ENCODE data around the gene SCML2.

The SCML2 gene

DNA sequence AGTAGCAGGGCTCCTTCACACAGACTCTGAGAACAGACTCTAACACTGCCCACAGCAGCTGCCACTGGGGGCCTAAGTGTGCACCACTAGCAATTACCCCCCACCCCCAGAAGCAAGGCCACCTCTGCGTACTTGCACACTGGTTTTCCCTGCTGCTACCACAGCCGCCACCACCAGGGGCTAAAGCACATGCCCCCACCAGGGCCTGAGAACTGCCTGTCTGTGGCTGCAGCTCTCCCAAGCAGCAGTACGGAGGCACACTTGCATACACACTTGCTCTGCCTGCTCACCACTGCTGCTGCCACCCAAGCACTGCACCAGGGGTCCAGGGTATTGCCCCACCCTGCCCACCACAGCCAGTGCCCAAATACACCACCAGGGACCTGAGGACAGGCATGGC lies 59.6 kb downstream of the SCML2 start:
- no peak for DNase-seq (ENCODE audit: extremely low read depth, low read depth)
- TF ChIP-seq, protein P1, sequence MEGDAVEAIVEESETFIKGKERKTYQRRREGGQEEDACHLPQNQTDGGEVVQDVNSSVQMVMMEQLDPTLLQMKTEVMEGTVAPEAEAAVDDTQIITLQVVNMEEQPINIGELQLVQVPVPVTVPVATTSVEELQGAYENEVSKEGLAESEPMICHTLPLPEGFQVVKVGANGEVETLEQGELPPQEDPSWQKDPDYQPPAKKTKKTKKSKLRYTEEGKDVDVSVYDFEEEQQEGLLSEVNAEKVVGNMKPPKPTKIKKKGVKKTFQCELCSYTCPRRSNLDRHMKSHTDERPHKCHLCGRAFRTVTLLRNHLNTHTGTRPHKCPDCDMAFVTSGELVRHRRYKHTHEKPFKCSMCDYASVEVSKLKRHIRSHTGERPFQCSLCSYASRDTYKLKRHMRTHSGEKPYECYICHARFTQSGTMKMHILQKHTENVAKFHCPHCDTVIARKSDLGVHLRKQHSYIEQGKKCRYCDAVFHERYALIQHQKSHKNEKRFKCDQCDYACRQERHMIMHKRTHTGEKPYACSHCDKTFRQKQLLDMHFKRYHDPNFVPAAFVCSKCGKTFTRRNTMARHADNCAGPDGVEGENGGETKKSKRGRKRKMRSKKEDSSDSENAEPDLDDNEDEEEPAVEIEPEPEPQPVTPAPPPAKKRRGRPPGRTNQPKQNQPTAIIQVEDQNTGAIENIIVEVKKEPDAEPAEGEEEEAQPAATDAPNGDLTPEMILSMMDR (IDR thresholded peaks at IDR 0.05; ENCODE audit: low read depth, low read length, missing control alignments): no peak
- H3K4me3 ChIP-seq (replicated peaks; ENCODE audit: low read depth, low read length): no peak overlapping the region

DNA sequence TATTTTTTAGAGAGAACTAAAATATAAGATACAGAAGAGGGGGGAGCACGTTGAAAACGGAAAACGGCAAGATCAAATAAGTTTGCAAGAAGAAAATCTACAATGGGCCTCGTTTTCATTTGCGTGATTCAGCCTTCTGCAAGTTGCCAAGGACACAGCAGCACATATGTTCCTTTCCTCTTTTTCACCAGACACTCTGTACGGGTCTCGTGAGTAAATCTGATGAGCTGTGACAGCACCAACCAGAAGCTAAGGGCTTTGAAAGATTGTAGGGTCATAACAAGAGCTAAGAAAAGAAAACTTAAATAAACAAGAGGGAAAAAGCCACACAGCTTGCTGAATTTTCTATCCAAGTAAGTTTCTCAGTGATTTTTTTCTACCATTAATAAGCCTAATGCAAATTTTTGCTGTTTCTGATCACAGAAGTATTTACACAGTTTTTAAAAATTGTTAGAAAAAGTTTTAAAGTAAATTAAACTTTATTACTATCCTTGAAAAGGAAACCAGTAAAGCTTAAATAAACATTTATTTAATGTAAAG lies 63.4 kb downstream of the SCML2 start:
- H3K4me3 ChIP-seq (replicated peaks; ENCODE audit: low read depth, low read length): no peak overlapping the region
- TF ChIP-seq, protein P1 (IDR thresholded peaks at IDR 0.05; ENCODE audit: low read depth, low read length, missing control alignments): no peak
- DNase-seq (ENCODE audit: extremely low read depth, low read depth): peak; percentile 5

DNA sequence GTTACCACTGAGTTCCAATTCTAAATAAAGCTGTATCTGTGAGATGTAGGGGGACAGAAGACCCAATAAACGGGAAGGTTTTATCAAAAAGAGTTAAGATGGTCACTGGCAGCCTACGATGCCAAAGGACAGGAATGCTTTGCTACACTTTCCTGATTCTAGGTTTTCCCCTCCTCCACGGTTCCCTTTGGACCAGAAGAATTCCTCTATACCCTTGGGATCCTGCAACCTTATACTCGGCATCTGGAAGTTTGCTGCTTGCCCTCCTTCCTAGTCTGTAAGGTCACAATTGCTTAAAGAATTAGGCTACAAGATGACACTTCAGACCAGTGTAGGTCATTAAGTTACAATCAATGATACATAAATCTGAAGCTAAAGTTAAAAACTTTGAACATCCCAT lies 64.3 kb downstream of the SCML2 start:
- TF ChIP-seq, protein P1 (IDR thresholded peaks at IDR 0.05; ENCODE audit: low read depth, low read length, missing control alignments): no peak
- H3K4me3 ChIP-seq (replicated peaks; ENCODE audit: low read depth, low read length): no peak overlapping the region
- no peak for DNase-seq (ENCODE audit: extremely low read depth, low read depth)

DNA sequence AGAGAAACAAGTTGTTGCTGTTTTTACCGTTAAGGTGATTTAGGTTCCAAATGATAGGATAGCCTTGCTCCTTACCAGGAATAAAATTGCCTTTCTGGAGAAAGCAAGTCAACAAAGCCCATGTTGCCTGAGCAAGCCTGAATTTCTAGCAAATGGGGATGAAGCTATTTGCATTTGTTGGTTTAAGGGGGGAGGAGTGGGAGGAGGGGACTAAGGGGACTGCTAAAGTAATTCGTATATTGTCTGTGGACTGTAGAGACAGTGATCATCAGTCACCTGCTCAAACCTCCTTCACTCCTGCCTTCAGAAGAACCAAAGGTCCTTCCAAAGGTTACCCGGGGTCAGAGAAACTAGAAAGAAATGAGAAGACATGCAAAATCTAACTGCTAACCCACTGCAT lies 65.8 kb downstream of the SCML2 start:
- no peak for DNase-seq (ENCODE audit: extremely low read depth, low read depth)
- no peak overlapping the region for H3K4me3 ChIP-seq (replicated peaks; ENCODE audit: low read depth, low read length)
- TF ChIP-seq, protein P1 (IDR thresholded peaks at IDR 0.05; ENCODE audit: low read depth, low read length, missing control alignments): no peak

DNA sequence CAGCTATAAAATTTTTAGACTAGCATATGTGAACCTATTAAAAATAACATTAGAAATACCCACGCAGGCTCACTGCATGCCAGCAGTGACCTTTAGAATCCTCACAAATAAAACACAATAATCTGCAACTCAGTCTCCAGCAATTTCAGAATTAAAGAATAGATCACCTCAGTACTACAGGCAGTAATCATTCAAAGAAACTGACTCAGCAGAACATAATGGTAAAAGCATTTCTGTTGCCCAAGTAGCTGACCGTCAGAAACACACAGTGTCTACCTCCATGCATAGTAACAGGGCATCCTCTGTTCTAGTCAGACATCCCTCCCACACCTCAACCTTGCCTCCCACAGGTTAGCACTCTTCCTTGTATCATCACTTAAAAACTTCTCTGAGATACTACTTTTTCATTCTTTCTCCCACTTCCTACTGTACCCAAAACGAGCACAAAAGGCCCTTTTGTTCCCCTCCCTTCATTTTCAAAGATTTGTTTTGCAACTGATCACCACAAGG lies 68.1 kb downstream of the SCML2 start:
- H3K4me3 ChIP-seq (replicated peaks; ENCODE audit: low read depth, low read length): no peak overlapping the region
- TF ChIP-seq, protein P1 (IDR thresholded peaks at IDR 0.05; ENCODE audit: low read depth, low read length, missing control alignments): no peak
- DNase-seq (ENCODE audit: extremely low read depth, low read depth): no peak

DNA sequence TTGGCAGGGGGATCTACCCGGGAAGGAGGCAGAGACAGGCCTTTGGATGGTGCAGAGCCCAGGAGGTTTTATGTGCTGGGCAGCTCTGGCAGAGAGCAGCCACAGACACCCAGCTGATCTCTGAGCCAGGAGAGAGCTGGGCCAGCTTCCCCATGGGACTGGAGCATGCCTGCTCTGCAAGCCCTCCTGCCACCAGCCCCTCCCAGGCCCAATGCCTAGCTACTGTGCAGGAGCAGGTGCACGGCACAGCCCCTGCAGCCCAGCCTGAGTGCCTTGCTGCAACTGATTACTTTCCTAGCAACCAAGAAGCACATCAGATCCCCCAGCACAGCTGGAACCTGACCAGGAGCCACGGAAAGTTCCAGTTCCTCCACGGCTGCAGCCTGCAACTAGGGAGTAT lies 76.0 kb downstream of the SCML2 start:
- no peak for DNase-seq (ENCODE audit: extremely low read depth, low read depth)
- TF ChIP-seq, protein P1 (IDR thresholded peaks at IDR 0.05; ENCODE audit: low read depth, low read length, missing control alignments): no peak
- no peak overlapping the region for H3K4me3 ChIP-seq (replicated peaks; ENCODE audit: low read depth, low read length)

DNA sequence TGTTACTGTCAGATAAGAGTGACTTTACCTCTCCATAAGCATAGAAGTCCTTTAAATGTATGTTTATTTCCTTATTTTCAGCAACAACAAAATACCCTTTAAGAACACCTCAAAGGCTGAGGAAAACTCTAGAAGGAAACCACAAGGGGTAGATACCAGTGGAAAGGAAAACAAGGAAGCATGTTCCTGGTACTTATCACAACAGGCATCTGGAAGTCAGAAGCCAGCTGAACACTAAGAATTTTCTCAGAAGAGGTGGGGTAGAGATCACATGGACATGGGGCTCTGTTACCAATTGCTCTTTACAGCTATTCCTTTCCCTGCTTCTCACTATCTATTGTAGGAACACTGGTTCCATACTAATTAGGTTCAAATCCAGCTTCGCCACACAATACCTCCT lies 82.3 kb downstream of the SCML2 start:
- TF ChIP-seq, protein P1 (IDR thresholded peaks at IDR 0.05; ENCODE audit: low read depth, low read length, missing control alignments): no peak
- H3K4me3 ChIP-seq (replicated peaks; ENCODE audit: low read depth, low read length): no peak overlapping the region
- no peak for DNase-seq (ENCODE audit: extremely low read depth, low read depth)
